Loucy (cell line): ENCODE data around the gene KPNB1.

Experiments used
- CTCF ChIP-seq: fragments of 200-600 bp; sonication (generic); conservative IDR thresholded peaks from 2 replicates; pipeline ENCODE4 v1.5.1; 2014; ENCODE audit warnings: mild to moderate bottlenecking, antibody characterized with exemption, low read length
- EZH2phosphoT487 ChIP-seq: fragments of 200-600 bp; IDR thresholded peaks from 2 replicates; pipeline ENCODE4 v1.6.1; 2018; ENCODE audit warnings: antibody characterized with exemption, mild to moderate bottlenecking, moderate library complexity, borderline replicate concordance

- TF ChIP-seq CTCF, result no peak
- TF ChIP-seq EZH2phosphoT487, result no peak
These were observed 51.0 kb downstream of the KPNB1 start for GRCh38 chr17:47700471-47701449.
